Psoas muscle (tissue), 8 donors: ENCODE data around the gene DIPK1C. TPM values are rescaled to one million over a fixed set of nuclear protein-coding genes. Genes with fewer than 3 reads are reported as not detected.

Experiments
- ATAC-seq, 4 donors: fragments of 200-7000 bp; cut with Tn5 transposase; one replicate each; pipeline ENCODE4 v1.9.1; 2020; ENCODE audit warnings: moderate library complexity in 3 of 4, mild to moderate bottlenecking in 2 of 4
- DNase-seq, 2 donors: peaks; one replicate each; pipeline ENCODE4 v3.0.0-alpha.2; 2020
- H3K27ac ChIP-seq: fragments of 200-600 bp; one replicate; pipeline ENCODE4 v1.8.0; 2022
- H3K27me3 ChIP-seq, 3 donors: fragments of 200-600 bp in 1 of 3; one replicate each; pipeline versions ENCODE4 v1.6.1 to v1.8.0; 2013 to 2022; ENCODE audit warnings: low read length in 2 of 3, mild to moderate bottlenecking in 2 of 3, moderate library complexity in 1 of 3; ENCODE audit not compliant: insufficient read depth in 3 of 3
- H3K36me3 ChIP-seq, 2 donors: fragments of 200-600 bp in 1 of 2; one replicate each; pipeline versions ENCODE4 v1.6.1 to v1.8.0; 2013 to 2022; ENCODE audit warnings: low read depth in 1 of 2, mild to moderate bottlenecking in 1 of 2, moderate library complexity in 1 of 2; ENCODE audit not compliant: insufficient read depth in 1 of 2
- H3K4me1 ChIP-seq: fragments of 200-600 bp; one replicate; pipeline ENCODE4 v1.8.0; 2022
- H3K4me3 ChIP-seq: fragments of 200-600 bp; one replicate; pipeline ENCODE4 v1.8.0; 2022; ENCODE audit warnings: mild to moderate bottlenecking
- H3K9me3 ChIP-seq: fragments of 200-600 bp; one replicate; pipeline ENCODE4 v1.8.0; 2022
- WGBS, 3 donors: extraction: QIAGEN DNeasy Blood & Tissue Kit; methylation state at CpG; one replicate each; pipeline versions ENCODE4 v1.1.6 to v1.1.7; 2013; 5-methylcytosine and 5-hydroxymethylcytosine counted together
- intact Hi-C, 2 donors: fragments of 100-400 bp; cut with DNase I; formaldehyde crosslinking; loops; one replicate each; pipeline versions ENCODE4 v1.11.0 to v1.14.2; 2022
- polyA plus RNA-seq, 3 donors: library from polyadenylated mRNA; stranded (reverse); fragments of 200-250 nt; gene quantifications; one replicate each; pipeline ENCODE4 v1.2.3, GENCODE V29; 2013
- total RNA-seq, 4 donors: library from RNA; stranded (reverse); fragmentation: NEBNext Ultra II Directional in 2 of 4; extraction: Animal tissue kit (Norgen Biotek cat#: 25700) in 2 of 4; gene quantifications; one replicate each; pipeline versions ENCODE4 v1.2.1 to v1.2.4, GENCODE V29; 2021 to 2023
- TF ChIP-seq, protein P1 (sequence below): fragments of 200-600 bp; IDR thresholded peaks from one replicate; pipeline ENCODE4 v1.8.0; 2022; ENCODE audit warnings: antibody characterized with exemption
- donor health status: healthy with polysubstance abuse.
- donor health status: DM: no; HTN: no; CAD: no; lungs with moderate emphysema.
- donor health status: Bipolar disorder and iron deficiency.
- donor health status: healthy.
- donor health status: DM: yes; HTN: yes; CAD: no.
- donor health status: DM: no; HTN: no; CAD: no.
- donor health status: DM: no; HTN: no; CAD: no.
- donor health status: DM: yes; HTN: yes; CAD: no.

Gene DIPK1C
- total and polyA plus RNA-seq, 7 donors = 0.07 to 0.67 (median 0.20) TPM

- H3K36me3 ChIP-seq = no peaks in the 10 kb centered on the region
- H3K4me1 ChIP-seq = no peaks in the 10 kb centered on the region
- 67 to 75% (median 68%) methylated on average over 9 of the region's 9 CpGs for WGBS, 3 donors
- no peaks in the 10 kb centered on the region for H3K9me3 ChIP-seq
- intact Hi-C loops = no loop called here
- TF ChIP-seq, protein P1, sequence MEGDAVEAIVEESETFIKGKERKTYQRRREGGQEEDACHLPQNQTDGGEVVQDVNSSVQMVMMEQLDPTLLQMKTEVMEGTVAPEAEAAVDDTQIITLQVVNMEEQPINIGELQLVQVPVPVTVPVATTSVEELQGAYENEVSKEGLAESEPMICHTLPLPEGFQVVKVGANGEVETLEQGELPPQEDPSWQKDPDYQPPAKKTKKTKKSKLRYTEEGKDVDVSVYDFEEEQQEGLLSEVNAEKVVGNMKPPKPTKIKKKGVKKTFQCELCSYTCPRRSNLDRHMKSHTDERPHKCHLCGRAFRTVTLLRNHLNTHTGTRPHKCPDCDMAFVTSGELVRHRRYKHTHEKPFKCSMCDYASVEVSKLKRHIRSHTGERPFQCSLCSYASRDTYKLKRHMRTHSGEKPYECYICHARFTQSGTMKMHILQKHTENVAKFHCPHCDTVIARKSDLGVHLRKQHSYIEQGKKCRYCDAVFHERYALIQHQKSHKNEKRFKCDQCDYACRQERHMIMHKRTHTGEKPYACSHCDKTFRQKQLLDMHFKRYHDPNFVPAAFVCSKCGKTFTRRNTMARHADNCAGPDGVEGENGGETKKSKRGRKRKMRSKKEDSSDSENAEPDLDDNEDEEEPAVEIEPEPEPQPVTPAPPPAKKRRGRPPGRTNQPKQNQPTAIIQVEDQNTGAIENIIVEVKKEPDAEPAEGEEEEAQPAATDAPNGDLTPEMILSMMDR = no peak
- ATAC-seq = no peak
- DNase-seq = no peak
- no peak overlapping the region for H3K4me3 ChIP-seq
- H3K27ac ChIP-seq = no peak overlapping the region
- H3K27me3 ChIP-seq = peaks cover 0 to 58% (median 18%) of the 10 kb centered on the region in 3 donors
Observed at GRCh38 chr18:74454279-74454751, 2.8 kb downstream of the DIPK1C start.

DNA sequence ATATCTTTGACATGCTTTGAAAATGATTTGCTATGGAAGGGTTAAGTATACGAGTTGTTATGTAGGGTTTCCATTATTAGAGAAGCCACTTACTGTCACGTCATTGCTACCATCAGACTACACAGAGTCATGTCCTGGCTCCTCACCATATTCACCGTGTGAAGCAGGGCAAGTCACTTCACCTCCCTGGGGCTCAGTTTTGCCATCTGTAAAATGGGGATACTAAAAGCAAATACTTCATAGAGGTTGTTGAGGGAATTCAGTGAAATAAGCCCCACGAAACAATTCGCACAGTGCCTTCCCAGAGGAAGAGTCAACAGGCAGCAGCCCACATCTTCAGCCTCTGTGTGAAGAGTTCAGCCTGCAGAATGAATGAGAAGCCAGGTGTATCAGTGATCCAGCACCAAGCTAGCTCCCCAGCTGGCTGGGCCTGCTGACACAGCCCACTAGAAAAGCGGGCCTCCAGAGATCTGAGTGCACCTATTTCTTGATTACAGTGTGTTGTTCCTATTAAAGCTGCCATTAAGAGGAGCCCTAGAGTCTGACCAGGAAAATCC, 3.4 kb downstream of the DIPK1C start:
- H3K27ac ChIP-seq = no peak overlapping the region
- H3K36me3 ChIP-seq = no peaks in the 10 kb centered on the region
- no peak for DNase-seq
- no peak for ATAC-seq
- TF ChIP-seq, protein P1 = no peak
- WGBS, 3 donors = 85 to 94% (median 91%) methylated on average over 6 of the region's 6 CpGs
- H3K4me1 ChIP-seq = no peaks in the 10 kb centered on the region
- intact Hi-C loops = no loop called here
- H3K4me3 ChIP-seq = no peak overlapping the region
- peaks cover 0 to 55% (median 18%) of the 10 kb centered on the region in 3 donors for H3K27me3 ChIP-seq
- H3K9me3 ChIP-seq = no peaks in the 10 kb centered on the region

DNA sequence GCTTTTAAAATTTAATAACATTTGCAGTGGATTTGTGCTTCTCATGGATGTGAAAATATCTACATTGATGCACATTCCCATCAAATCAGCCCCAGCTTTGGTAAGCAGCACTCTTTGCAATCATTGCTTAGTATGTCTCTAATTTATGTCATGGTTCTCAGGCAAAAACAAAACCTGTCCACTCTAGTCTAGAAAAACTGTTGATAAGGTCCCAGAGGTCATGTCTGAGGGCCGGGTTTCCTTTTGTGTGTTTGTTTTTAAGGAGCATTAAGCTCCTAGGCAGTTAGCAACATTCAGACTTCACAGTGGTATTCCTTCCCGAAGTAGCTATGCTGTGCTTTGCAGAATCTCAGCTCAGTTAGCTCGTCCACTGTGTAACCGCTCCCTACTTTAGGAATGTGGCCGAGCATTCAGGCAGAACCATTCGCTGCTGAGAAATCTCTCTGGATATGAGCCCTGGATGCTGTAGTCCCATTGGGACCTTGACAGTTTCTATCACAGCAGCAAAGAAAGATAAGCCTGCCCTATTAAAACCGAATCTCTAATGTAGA, 4.0 kb downstream of the DIPK1C start:
- ATAC-seq = no peak
- intact Hi-C loops = no loop called here
- H3K27me3 ChIP-seq = peaks cover 0 to 51% (median 18%) of the 10 kb centered on the region in 3 donors
- H3K4me1 ChIP-seq = no peaks in the 10 kb centered on the region
- no peaks in the 10 kb centered on the region for H3K36me3 ChIP-seq
- WGBS, 3 donors = 51 to 57% (median 52%) methylated on average over 7 of the region's 7 CpGs
- no peaks in the 10 kb centered on the region for H3K9me3 ChIP-seq
- H3K4me3 ChIP-seq = no peak overlapping the region
- no peak overlapping the region for H3K27ac ChIP-seq
- TF ChIP-seq, protein P1 = no peak
- no peak for DNase-seq

- H3K27ac ChIP-seq = no peak overlapping the region
- no peak overlapping the region for H3K4me3 ChIP-seq
- H3K9me3 ChIP-seq = no peaks in the 10 kb centered on the region
- ATAC-seq = no peak
- DNase-seq = no peak
- TF ChIP-seq, protein P1 = no peak
- intact Hi-C loops = no loop called here
- H3K27me3 ChIP-seq = peaks cover 0 to 37% (median 9%) of the 10 kb centered on the region in 3 donors
- 69 to 73% (median 70%) methylated on average over 11 of the region's 11 CpGs for WGBS, 3 donors
- H3K4me1 ChIP-seq = no peaks in the 10 kb centered on the region
- no peaks in the 10 kb centered on the region for H3K36me3 ChIP-seq
Observed at GRCh38 chr18:74451148-74451547, 6.0 kb downstream of the DIPK1C start.
